HCT116 (cell line): ENCODE results near the gene RNF207.

ENCODE experiments used
- CTCF ChIP-seq, 3 experiments: fragments of 200-600 bp in 1 of 3; sonication (generic) in 1 of 3; IDR thresholded peaks in 2 of 3; conservative IDR thresholded peaks in 1 of 3; 2 replicates each; pipeline ENCODE4 v1.5.1; 2012 to 2017; ENCODE audit warnings: low read depth in 2 of 3, low read length in 2 of 3, antibody characterized with exemption in 1 of 3, borderline replicate concordance in 1 of 3, control low read depth in 1 of 3, mild to moderate bottlenecking in 1 of 3, mixed read lengths in 1 of 3, mixed run types in 1 of 3, moderate library complexity in 1 of 3; ENCODE audit not compliant: insufficient read depth in 1 of 3
- ELF1 ChIP-seq: IDR thresholded peaks from 2 replicates; pipeline ENCODE4 v1.6.1; 2012; ENCODE audit warnings: low read depth, borderline replicate concordance
- EZH2 ChIP-seq: fragments of 200-600 bp; sonication (generic); IDR thresholded peaks from 2 replicates; pipeline ENCODE4 v1.6.1; 2017; ENCODE audit warnings: antibody characterized with exemption, mixed run types
- FOSL1 ChIP-seq: IDR thresholded peaks from 2 replicates; pipeline ENCODE4 v1.6.1; 2012; ENCODE audit warnings: low read depth
- POLR2AphosphoS5 ChIP-seq: IDR thresholded peaks from 2 replicates; pipeline ENCODE4 v1.6.1; 2011; ENCODE audit warnings: mild to moderate bottlenecking, low read depth, low read length, moderate library complexity
- SRF ChIP-seq: IDR thresholded peaks from 2 replicates; pipeline ENCODE4 v1.6.1; 2012; ENCODE audit warnings: low read depth
- TF ChIP-seq, protein P1 (sequence below): IDR thresholded peaks from 2 replicates; pipeline ENCODE4 v1.6.1; 2012

DNA sequence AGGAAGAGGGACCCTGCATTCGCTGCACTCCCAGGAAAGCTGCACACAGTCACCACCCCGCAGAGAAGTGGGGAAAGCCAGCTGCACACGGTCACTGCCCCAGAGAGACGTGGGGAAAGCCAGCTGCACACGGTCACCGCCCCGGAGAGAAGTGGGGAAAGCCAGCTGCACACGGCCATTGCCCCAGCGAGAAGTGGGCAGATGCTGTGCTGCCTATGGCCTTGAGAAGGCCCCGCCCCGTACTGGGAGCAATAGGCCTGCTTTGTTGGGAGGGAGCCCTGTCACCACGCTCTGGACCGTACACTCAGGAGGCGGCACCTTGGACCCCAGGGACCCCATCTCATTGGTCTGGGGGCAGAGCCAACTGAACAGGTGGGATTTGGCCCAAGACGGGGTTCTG is 59.2 kb downstream of the RNF207 start:
- TF ChIP-seq ELF1 (no peak), CTCF (IDR thresholded peaks at IDR 0.05 in 2 of 3, conservative IDR thresholded peaks at IDR 0.05 in 1 of 3; ENCODE audit: borderline replicate concordance in 1 of 3, insufficient read depth in 1 of 3, low read depth in 2 of 3, low read length in 2 of 3) (no peak), SRF (no peak), EZH2 (no peak), FOSL1 (no peak), POLR2AphosphoS5 (no peak)
- TF ChIP-seq, protein P1, sequence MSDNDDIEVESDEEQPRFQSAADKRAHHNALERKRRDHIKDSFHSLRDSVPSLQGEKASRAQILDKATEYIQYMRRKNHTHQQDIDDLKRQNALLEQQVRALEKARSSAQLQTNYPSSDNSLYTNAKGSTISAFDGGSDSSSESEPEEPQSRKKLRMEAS = no peak
